Cardiac muscle cell (in vitro differentiated cells and primary cell): Measurements from ENCODE around the gene PRRC2A. TPM values are rescaled to one million over a fixed set of nuclear protein-coding genes. Genes with fewer than 3 reads are reported as not detected.

ENCODE experiments used
- DNase-seq, 2 donors: peaks; one replicate each; pipeline versions ENCODE4 v3.0.0 to v3.0.0-alpha.2; 2010 to 2017; ENCODE audit warnings: low read depth in 1 of 2, low spot score in 1 of 2
- H3K27ac ChIP-seq: fragments of 200-600 bp; sonication (generic); 2 replicates; pipeline ENCODE4 v1.5.1; 2016
- H3K27me3 ChIP-seq: fragments of 200-600 bp; sonication (generic); 2 replicates; pipeline ENCODE4 v1.6.0; 2016; ENCODE audit warnings: control low read depth
- H3K36me3 ChIP-seq: fragments of 200-600 bp; sonication (generic); 2 replicates; pipeline ENCODE4 v1.5.1; 2016; ENCODE audit warnings: control low read depth
- H3K4me1 ChIP-seq: fragments of 200-600 bp; sonication (generic); 2 replicates; pipeline ENCODE4 v1.8.1; 2017; ENCODE audit warnings: low read depth, mild to moderate bottlenecking, mixed run types
- H3K4me3 ChIP-seq: fragments of 200-600 bp; sonication (generic); 2 replicates; pipeline ENCODE4 v1.5.1; 2016; ENCODE audit warnings: mild to moderate bottlenecking
- H3K9me3 ChIP-seq: fragments of 200-600 bp; sonication (generic); 2 replicates; pipeline ENCODE4 v1.5.1; 2017; ENCODE audit warnings: low read depth, mild to moderate bottlenecking, control low read depth
- CTCF ChIP-seq: IDR thresholded peaks from 2 replicates; pipeline ENCODE4 v1.5.1; 2012; ENCODE audit warnings: low read depth, mild to moderate bottlenecking, low read length
- polyA plus RNA-seq: library from polyadenylated mRNA; unstranded; fragments of >200 nt; fragmentation: Nextera tagmentation; extraction: Ambion mirVana; gene quantifications from 2 replicates; pipeline ENCODE4 v1.2.1, GENCODE V29; 2016
- total RNA-seq: library from RNA; depleted of rRNA; stranded (reverse); fragments of >200 nt; gene quantifications from 2 replicates; pipeline ENCODE4 v1.2.3, GENCODE V29; 2016

PRRC2A gene
- total and polyA plus RNA-seq, 2 experiments from 2014 or later = 70.2 to 208 TPM

- DNase-seq = no peak
- Histone ChIP-seq H3K27me3 (no peaks in the 10 kb centered on the region), H3K4me3 (peak within 1 kb of the TSS; percentile 54), H3K36me3 (no peaks in the 10 kb centered on the region), H3K9me3 (no peaks in the 10 kb centered on the region), H3K27ac (peak within 1 kb of the TSS; percentile 64), H3K4me1 (peaks cover 3% of the 10 kb centered on the region)
- no peak for TF ChIP-seq CTCF
Measured at GRCh38 chr6:31582230-31582643, 38.3 kb upstream of the PRRC2A start, which contains the start of gene LTB. TSS of gene LTB (minus strand) at chr6:31582424. CDS start at chr6:31582417, 7 bp downstream.

DNA sequence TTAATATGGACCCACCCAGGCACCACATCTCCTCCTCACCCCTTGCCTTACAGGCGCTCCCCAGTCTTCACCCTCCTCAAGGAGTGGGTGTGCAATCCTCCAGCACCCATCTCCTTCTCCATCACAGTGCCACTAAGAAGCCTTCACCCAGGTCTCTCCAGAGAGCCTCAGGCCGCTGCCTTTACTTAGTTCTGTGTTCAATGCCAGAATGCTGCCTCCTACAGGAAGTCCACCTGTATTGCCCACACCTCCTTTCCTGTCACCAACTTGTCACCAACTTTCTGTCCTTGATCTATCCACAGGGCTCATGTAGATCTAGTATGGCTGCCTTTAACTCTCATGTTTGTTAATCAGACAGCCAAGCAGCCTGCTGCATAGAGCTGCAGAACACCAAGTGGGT lies 35.0 kb upstream of the PRRC2A start:
- Histone ChIP-seq H3K27me3 (no peaks in the 10 kb centered on the region), H3K27ac (no peak overlapping the region), H3K4me3 (no peak overlapping the region), H3K4me1 (peaks cover 3% of the 10 kb centered on the region), H3K9me3 (no peaks in the 10 kb centered on the region), H3K36me3 (no peaks in the 10 kb centered on the region)
- DNase-seq = no peak
- peak; percentile 16 for TF ChIP-seq CTCF

DNA sequence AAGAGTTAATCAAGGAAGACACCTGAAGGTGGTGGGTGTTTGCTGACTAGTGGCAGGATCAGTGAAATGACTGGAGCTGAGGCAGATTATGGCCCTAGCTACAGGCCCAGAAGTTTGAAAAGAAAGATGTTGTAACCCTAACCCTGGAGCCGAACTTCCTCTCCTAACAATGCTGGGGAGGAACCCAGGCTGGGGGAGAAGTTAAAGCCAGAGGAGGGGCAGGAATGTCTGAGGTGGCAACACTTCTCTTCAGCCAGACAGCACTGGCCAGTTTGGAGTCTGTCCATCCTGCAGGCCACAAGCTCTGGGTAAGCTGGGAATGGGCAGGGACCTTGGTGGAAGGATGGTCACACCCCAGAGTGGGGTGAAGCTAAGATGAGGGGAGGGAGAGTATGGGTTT lies 34.5 kb upstream of the PRRC2A start, which contains the start of gene LST1:
TSS of gene LST1 (plus strand) at position 270 of the 400 bp plus-strand sequence. CDS start 1,023 bp downstream, outside the sequence.
- peak in 1 of 2 donors; percentile 21 for DNase-seq
- Histone ChIP-seq H3K4me1 (peaks cover 3% of the 10 kb centered on the region), H3K9me3 (no peaks in the 10 kb centered on the region), H3K27me3 (no peaks in the 10 kb centered on the region), H3K4me3 (no peak within 1 kb of the TSS), H3K36me3 (no peaks in the 10 kb centered on the region), H3K27ac (no peak within 1 kb of the TSS)
- TF ChIP-seq CTCF = no peak

- Histone ChIP-seq H3K36me3 (no peaks in the 10 kb centered on the region), H3K4me3 (no peak overlapping the region), H3K27ac (no peak overlapping the region), H3K4me1 (peaks cover 1% of the 10 kb centered on the region), H3K9me3 (no peaks in the 10 kb centered on the region), H3K27me3 (no peaks in the 10 kb centered on the region)
- no peak for DNase-seq
- TF ChIP-seq CTCF = no peak
Measured at GRCh38 chr6:31586599-31587281, 33.8 kb upstream of the PRRC2A start.

DNA sequence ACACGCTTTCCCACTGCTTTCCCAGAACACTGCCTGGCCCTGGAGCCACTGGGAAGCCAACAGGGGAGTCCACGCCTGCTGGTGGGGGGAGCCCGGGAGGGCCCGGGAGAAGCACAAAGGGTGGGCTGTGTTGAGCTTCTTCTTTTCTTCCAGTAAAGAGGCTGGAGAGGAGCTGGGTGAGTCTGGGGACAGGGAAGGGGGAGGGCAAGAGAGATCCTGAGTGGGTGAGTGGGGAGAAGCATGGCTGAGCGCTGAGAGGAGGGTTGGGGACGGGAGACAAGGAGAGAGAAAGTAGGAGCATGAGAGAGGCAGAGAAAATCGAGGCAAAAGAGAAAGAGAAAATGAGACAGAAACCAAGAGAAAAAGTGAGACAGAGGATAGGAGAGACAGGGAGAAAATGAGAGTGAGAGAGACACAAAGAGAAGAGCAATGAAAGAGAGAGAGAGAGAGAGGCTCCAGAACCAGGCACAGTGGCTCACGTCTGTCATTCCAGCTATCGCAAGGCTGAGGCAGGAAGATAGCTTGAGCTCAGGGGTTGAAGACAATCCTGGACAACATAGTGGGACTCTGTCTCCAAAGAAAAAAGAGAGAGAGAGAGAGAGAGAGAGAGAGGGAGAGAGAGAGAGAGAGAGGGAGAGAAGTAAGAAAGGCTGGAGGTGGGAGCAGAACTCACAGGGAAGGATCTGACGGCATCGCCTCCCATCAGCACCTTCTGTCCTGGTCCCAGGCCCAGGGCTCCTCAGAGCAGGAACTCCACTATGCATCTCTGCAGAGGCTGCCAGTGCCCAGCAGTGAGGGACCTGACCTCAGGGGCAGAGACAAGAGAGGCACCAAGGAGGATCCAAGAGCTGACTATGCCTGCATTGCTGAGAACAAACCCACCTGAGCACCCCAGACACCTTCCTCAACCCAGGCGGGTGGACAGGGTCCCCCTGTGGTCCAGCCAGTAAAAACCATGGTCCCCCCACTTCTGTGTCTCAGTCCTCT lies 32.4 kb upstream of the PRRC2A start:
- H3K27me3 ChIP-seq = no peaks in the 10 kb centered on the region
- H3K4me3 ChIP-seq = no peak overlapping the region
- DNase-seq = no peak
- H3K27ac ChIP-seq = no peak overlapping the region
- TF ChIP-seq CTCF = no peak
- H3K4me1 ChIP-seq = no peaks in the 10 kb centered on the region
- H3K9me3 ChIP-seq = no peaks in the 10 kb centered on the region
- H3K36me3 ChIP-seq = no peaks in the 10 kb centered on the region
